HG03457 (cell line): ENCODE results near the gene ADAM30.
"Not testable (repeated sequence)": the region's sequence is repeated elsewhere in the genome, so short reads cannot be mapped to it uniquely, and the experiment has no call there.

ENCODE experiments used
- ATAC-seq: cut with Tn5 transposase; IDR thresholded peaks from one replicate; pipeline ENCODE4 v1.9.1; 2021; ENCODE audit warnings: moderate number of reproducible peaks; ENCODE audit not compliant: unreplicated experiment

The ADAM30 gene

GRCh38 chr1:119879510-119880434, 16.5 kb downstream of the ADAM30 start:
- ATAC-seq, result no peak

- ATAC-seq, result no peak
Observed at GRCh38 chr1:119878171-119878570, 18.1 kb downstream of the ADAM30 start.

- ATAC-seq, result no peak
Observed at GRCh38 chr1:119874186-119874585, 22.1 kb downstream of the ADAM30 start.

GRCh38 chr1:119873135-119874015, 22.9 kb downstream of the ADAM30 start:
- ATAC-seq, result no peak

- no peak for ATAC-seq
Observed at GRCh38 chr1:119871881-119872280, 24.4 kb downstream of the ADAM30 start.

GRCh38 chr1:119870917-119871596, 25.3 kb downstream of the ADAM30 start:
- ATAC-seq, result no peak

GRCh38 chr1:119869995-119870394, 26.3 kb downstream of the ADAM30 start:
- no peak for ATAC-seq

GRCh38 chr1:119868176-119868575, 28.1 kb downstream of the ADAM30 start:
- no peak for ATAC-seq

GRCh38 chr1:119866451-119866850, 29.9 kb downstream of the ADAM30 start:
- ATAC-seq, result no peak

GRCh38 chr1:119865627-119866026, 30.7 kb downstream of the ADAM30 start:
- no peak for ATAC-seq

GRCh38 chr1:119862276-119862675, 34.0 kb downstream of the ADAM30 start:
- ATAC-seq, result no peak

GRCh38 chr1:119861547-119861946, 34.8 kb downstream of the ADAM30 start:
- ATAC-seq, result no peak

- no peak for ATAC-seq
Observed at GRCh38 chr1:119859647-119860046, 36.7 kb downstream of the ADAM30 start.

GRCh38 chr1:119858556-119859214, 37.6 kb downstream of the ADAM30 start:
- ATAC-seq, result not testable (repeated sequence)

GRCh38 chr1:119858126-119858525, 38.2 kb downstream of the ADAM30 start:
- ATAC-seq, result no peak

GRCh38 chr1:119853155-119853554, 43.2 kb downstream of the ADAM30 start:
- no peak for ATAC-seq

GRCh38 chr1:119844206-119844605, 52.1 kb downstream of the ADAM30 start:
- not testable (repeated sequence) for ATAC-seq
